ENCODE data around the gene NPB. TPM values are rescaled to one million over a fixed set of nuclear protein-coding genes. Genes with fewer than 3 reads are reported as not detected.

The NPB gene
- total RNA-seq: 1 to 10 TPM in 1 of 2 donors, not detected in 1; 1.0 TPM

DNA sequence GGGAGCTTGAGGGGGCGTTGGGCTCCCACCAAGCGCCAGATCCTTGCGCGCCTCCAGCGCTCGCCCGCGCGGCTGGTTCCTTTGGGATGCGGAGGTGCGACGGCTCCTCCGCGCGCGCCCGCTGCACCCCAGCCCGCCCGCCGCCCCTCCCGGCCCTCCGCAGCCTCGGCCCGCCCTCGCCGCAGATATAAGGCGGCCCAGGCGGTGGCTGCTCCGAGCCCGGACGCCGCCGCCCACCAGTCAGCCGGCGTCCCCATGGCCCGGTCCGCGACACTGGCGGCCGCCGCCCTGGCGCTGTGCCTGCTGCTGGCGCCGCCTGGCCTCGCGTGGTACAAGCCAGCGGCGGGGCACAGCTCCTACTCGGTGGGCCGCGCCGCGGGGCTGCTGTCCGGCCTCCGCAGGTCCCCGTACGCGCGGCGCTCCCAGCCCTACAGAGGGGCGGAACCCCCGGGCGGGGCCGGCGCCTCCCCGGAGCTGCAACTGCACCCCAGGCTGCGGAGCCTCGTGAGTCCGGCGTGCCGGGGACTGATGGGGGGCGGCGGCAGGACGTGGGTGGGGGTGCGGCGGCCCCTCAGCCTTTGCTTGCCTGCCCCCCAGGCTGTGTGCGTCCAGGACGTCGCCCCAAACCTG lies at the start of gene NPB:
NPB (plus strand) TSS at position 216 of the 630 bp plus-strand sequence; CDS start at position 256, 40 bp downstream.

DNA sequence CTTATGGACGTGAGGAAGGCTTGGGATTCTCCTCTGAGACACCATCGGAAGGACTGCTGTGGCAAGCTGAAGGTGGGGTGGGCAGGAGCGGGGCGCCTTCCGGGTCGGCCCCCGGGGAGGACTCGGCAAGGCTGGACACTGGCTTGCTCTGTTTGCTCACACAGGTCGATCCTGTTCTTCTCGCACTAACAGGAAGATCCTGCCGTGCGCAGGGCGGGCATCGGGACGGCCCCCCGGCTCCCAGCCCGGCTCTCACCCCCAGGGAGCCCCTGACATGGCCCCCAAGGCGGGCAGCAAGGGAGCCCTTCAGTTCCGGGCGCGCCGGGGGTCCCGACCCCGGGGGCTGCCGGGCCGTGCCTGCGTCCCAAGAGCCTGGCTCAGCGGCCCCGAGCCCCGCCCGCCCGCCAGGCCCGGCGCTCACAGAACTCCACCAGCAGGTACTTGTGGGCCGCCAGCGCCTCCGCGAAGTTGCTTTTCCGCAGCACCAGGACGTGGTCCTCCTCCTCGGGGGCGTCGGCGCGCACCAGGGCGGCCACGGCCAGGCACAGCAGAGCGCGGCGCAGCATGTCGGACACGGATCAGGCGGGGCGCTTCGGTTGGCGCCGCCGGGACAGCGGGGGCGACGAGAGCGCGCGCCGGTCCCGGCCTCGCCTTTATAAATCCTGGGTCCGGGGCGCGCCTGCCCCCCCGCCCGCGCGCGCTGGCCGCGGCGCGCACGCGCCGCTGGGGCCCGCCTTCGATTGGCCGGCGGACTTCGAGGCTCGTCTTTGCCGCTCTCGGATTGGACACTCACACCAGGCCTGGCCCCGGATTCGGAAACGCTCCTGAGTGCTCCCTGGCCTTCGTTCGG lies 41.9 kb upstream of the NPB start, which contains the start of gene P4HB:
P4HB (minus strand) TSS at position 630 of the 850 bp plus-strand sequence; CDS start at position 566, 64 bp downstream.

DNA sequence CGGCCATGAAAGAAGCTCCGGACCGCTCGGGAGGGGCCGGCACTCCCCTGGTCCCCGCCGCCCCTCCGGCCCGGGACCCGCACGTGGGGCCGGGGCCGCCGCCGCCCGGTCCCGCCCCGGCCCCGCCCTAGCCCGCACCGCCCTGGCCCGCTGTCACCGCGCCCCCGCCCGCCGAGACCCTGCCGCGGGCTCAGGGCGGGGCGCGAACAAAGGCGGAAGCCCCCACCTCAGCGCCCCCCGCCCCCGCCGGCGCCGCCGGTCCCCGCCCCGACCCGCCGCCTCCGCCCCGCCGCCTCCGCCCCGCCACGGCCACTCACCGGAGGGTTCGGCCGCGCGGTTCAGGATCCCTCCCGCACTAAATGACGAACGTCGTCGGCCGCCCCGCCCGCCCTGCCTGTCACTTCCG lies 31.1 kb upstream of the NPB start, which contains the start of gene ARHGDIA:
ARHGDIA (minus strand) TSS at position 357 of the 406 bp plus-strand sequence. CDS start 1,407 bp downstream, outside the sequence.

DNA sequence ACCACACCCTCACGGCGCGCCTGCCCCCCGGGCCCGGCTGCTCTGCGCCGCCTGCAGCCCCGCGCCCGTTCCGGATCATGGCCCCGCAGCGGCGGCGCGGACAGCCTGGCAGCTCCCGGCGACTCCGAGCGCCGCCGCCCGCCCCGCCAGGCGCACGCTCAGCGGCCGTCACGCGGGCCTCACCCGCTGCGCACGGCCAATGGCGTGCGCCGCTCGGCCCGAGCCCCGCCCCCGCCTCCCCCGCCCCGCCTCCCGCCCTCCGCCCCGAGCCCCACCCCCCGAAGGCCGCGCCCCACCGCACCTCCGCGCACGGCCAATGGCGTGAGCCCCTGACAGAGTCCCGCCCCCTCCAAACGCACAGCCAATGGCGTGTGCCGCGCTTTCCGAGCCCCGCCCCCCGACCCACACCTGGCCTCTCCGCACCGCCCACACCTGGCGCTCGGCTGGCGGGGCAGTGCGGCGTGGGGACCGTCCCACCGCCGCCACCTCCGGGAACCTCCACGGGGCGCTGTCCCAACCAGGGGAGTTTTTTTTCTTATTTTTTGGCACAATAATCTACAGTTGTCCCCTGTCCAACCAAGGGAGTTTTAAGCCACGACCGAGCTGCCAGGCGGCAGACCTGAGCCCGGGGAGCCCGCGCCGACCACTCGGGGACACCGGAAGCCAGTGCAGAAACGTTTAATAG lies 9.4 kb downstream of the NPB start, which contains the start of gene PCYT2:
PCYT2 (minus strand) TSS at position 123 of the 685 bp plus-strand sequence; CDS start at position 79, 44 bp downstream.

DNA sequence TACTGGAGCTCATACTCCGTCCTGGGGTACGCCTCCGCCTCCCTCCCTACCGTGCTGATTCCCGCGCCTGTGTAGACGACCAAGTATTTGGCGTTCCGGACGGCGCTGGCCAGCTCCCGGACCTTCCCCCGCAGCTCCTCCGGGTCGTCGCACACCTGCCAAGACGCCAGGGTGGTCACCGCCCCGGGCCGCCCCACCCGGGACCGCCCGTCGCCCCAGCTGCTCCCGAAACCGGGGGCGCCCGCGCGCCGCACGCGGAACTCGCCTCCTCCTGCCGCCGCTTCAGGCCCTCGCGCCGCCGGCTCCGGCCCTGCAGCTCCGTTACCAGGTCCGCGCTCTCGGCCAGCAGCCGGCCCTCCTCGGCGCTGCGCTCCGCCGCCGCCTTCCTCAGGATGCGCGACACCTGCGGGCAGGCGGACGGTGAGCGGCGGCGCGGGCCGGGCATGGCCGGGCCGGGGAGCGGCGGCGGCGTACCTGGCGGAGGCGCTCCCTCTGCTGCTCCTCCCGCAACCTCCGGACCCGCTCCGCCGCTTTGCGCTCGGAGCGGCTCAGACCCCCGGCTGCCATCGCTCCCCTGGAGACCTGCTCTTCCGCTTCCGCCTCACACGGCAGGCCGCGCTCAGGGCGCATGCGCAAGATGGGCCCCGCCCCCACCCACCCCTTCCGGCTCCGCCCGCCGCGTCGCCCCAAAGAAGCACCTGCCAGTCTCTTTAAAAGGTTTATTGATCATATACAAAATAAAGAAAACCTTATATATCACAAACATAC lies 15.7 kb downstream of the NPB start, which contains the start of gene SIRT7:
SIRT7 (minus strand) TSS at position 612 of the 768 bp plus-strand sequence; CDS start at position 567, 45 bp downstream.

GRCh38 chr17:81927653-81928543 lies 25.9 kb downstream of the NPB start, which contains the start of gene MAFG:
Gene MAFG, minus strand, starts transcription at chr17:81927735. Its CDS starts 4,550 bp downstream, at chr17:81923185.

GRCh38 chr17:81947189-81947588 lies 45.2 kb downstream of the NPB start, which contains the start of gene MYADML2:
Gene MYADML2, minus strand, starts transcription at chr17:81947233. Its CDS starts 5,492 bp downstream, at chr17:81941741.

Other genes with a start within 250 kb of the NPB start
- 1 to 10 TPM in 1 of 2 donors, under 1 TPM in 1; 1.00 to 1.0 TPM for gene PDE6G, start 245.7 kb upstream of the NPB start, total RNA-seq
- gene OXLD1, start 235.6 kb upstream of the NPB start, total RNA-seq: 10 to 100 TPM; 32.0 to 38.0 TPM
- 10 to 100 TPM in 1 of 2 donors, 1 to 10 TPM in 1; 4.8 to 10.7 TPM for gene CCDC137, start 235.5 kb upstream of the NPB start, total RNA-seq
- gene ARL16, start 218.4 kb upstream of the NPB start, total RNA-seq: 10 to 100 TPM; 14.0 to 17.6 TPM
- gene HGS, start 218.2 kb upstream of the NPB start, total RNA-seq: 100 to 1,000 TPM in 1 of 2 donors, 10 to 100 TPM in 1; 87.1 to 105 TPM
- 10 to 100 TPM; 18.6 to 30.6 TPM for gene MRPL12, start 198.9 kb upstream of the NPB start, total RNA-seq
- gene SLC25A10, start 190.0 kb upstream of the NPB start, total RNA-seq: 10 to 100 TPM; 12.7 to 27.6 TPM
- not detected for gene GCGR, start 98.1 kb upstream of the NPB start, total RNA-seq
- gene MCRIP1, start 68.9 kb upstream of the NPB start, total RNA-seq: 10 to 100 TPM; 84.9 to 98.4 TPM
- gene PPP1R27, start 67.2 kb upstream of the NPB start, total RNA-seq: not detected
- 100 to 1,000 TPM; 383 to 481 TPM for gene P4HB, start 41.7 kb upstream of the NPB start, total RNA-seq
- 100 to 1,000 TPM; 192 to 263 TPM for gene ARHGDIA, start 30.9 kb upstream of the NPB start, total RNA-seq
- 100 to 1,000 TPM in 1 of 2 donors, 10 to 100 TPM in 1; 71.6 to 187 TPM for gene ALYREF, start 10.7 kb upstream of the NPB start, total RNA-seq
- gene ANAPC11, start 10.5 kb upstream of the NPB start, total RNA-seq: 100 to 1,000 TPM; 113 to 141 TPM
- gene PCYT2, start 9.2 kb downstream of the NPB start, total RNA-seq: 10 to 100 TPM; 71.6 to 82.9 TPM
- 10 to 100 TPM; 14.1 to 15.3 TPM for gene SIRT7, start 15.9 kb downstream of the NPB start, total RNA-seq
- 10 to 100 TPM; 23.1 to 33.0 TPM for gene MAFG, start 25.5 kb downstream of the NPB start, total RNA-seq
- gene PYCR1, start 35.1 kb downstream of the NPB start, total RNA-seq: 10 to 100 TPM in 1 of 2 donors, 1 to 10 TPM in 1; 8.3 to 14.3 TPM
- gene MYADML2, start 45.0 kb downstream of the NPB start, total RNA-seq: not detected
- not detected for gene NOTUM, start 58.9 kb downstream of the NPB start, total RNA-seq
- 10 to 100 TPM; 23.6 to 33.7 TPM for gene ASPSCR1, start 75.4 kb downstream of the NPB start, total RNA-seq
- gene CENPX, start 120.6 kb downstream of the NPB start, total RNA-seq: 10 to 100 TPM; 24.8 to 72.9 TPM
- gene LRRC45, start 121.1 kb downstream of the NPB start, total RNA-seq: 10 to 100 TPM; 14.8 to 30.0 TPM
- 10 to 100 TPM; 10.3 to 13.7 TPM for gene RAC3, start 129.4 kb downstream of the NPB start, total RNA-seq
- 10 to 100 TPM; 50.9 to 62.6 TPM for gene DCXR, start 135.5 kb downstream of the NPB start, total RNA-seq
- gene RFNG, start 149.6 kb downstream of the NPB start, total RNA-seq: 10 to 100 TPM; 20.3 to 26.3 TPM
- gene GPS1, start 149.7 kb downstream of the NPB start, total RNA-seq: 100 to 1,000 TPM; 100 to 150 TPM
- 10 to 100 TPM; 64.0 to 81.3 TPM for gene DUS1L, start 163.6 kb downstream of the NPB start, total RNA-seq
- 100 to 1,000 TPM; 134 to 239 TPM for gene FASN, start 196.0 kb downstream of the NPB start, total RNA-seq